Activated CD4-positive, alpha-beta T cell treated with anti-CD3 and anti-CD28 coated beads, Interleukin-2, amount 10 ng/mL, durations not matched to agents 24 days and 14 days (primary cell): Measurements from ENCODE around the gene DEFB119. TPM values are rescaled to one million over a fixed set of nuclear protein-coding genes. Genes with fewer than 3 reads are reported as not detected.
"Not testable (repeated sequence)": the region's sequence is repeated elsewhere in the genome, so short reads cannot be mapped to it uniquely, and the experiment has no call there.

Experiments used
- DNase-seq: peaks from one replicate; pipeline ENCODE4 v3.0.0; 2022
- H3K27ac Mint-ChIP-seq: one replicate; pipeline ENCODE4 v1.8.0; 2022; ENCODE audit warnings: mild to moderate bottlenecking, mixed read lengths
- H3K27me3 Mint-ChIP-seq: one replicate; pipeline ENCODE4 v1.8.0; 2022; ENCODE audit warnings: mixed read lengths
- H3K36me3 Mint-ChIP-seq: one replicate; pipeline ENCODE4 v1.8.0; 2022; ENCODE audit warnings: low read depth, mild to moderate bottlenecking, mixed read lengths
- H3K4me1 Mint-ChIP-seq: one replicate; pipeline ENCODE4 v1.8.0; 2021; ENCODE audit warnings: mixed read lengths
- H3K4me3 Mint-ChIP-seq: one replicate; pipeline ENCODE4 v1.8.0; 2022; ENCODE audit warnings: mild to moderate bottlenecking, moderate library complexity, mixed read lengths
- H3K9me3 Mint-ChIP-seq: one replicate; pipeline ENCODE4 v1.8.0; 2021; ENCODE audit warnings: mixed read lengths
- intact Hi-C: fragments of 100-400 bp; cut with micrococcal nuclease; formaldehyde crosslinking; loops from one replicate; pipeline ENCODE4 v1.15.1; 2023
- total RNA-seq: library from RNA; stranded (reverse); gene quantifications from 2 replicates; pipeline ENCODE4 v1.2.3, GENCODE V29; 2022

DEFB119 gene
- total RNA-seq, 1 donor from 2014 or later = not detected

DNA sequence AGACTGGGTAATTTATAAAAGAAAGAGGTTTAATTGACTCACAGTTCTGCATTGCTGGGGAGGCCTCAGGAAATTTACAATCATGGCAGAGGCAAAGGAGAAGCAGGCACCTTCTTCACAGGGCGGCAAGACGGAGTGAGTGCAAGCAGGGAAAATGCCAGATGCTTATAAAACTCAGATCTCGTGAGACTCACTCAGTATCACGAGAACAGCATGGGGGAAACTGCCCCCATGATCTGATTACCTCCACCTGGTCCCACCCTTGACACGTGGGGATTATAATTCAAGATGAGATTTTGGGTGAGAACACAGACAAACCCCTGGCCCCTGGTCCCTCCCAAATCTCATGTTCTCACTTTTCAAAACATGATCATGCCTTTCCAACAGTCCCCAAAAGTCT, 26.1 kb downstream of the DEFB119 start:
- H3K4me1 Mint-ChIP-seq, H3K27me3 Mint-ChIP-seq, H3K27ac Mint-ChIP-seq, intact Hi-C loops, H3K36me3 Mint-ChIP-seq, H3K4me3 Mint-ChIP-seq, H3K9me3 Mint-ChIP-seq, DNase-seq: not testable (repeated sequence)

DNA sequence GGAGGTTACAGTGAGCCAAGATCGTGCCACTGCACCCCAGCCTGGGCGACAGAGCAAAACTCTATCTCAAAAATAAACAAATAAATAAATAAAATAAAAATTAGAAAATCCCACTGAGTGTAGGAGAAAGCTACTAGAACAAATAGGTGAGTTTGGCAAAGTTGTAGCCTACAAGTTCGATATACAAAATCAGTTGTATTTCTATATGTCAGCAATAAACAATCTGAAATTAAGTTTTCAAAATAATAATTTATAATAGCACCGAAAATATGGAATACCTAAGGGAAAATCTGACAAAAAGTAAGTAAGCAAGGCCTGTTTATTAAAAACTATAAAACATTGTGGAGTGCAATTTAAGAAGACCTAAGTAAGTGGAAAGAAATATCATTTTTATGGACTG, 27.1 kb downstream of the DEFB119 start:
- Mint-ChIP-seq H3K4me1 (no peaks in the 10 kb centered on the region), H3K36me3 (no peaks in the 10 kb centered on the region), H3K9me3 (no peaks in the 10 kb centered on the region), H3K27ac (no peak overlapping the region), H3K27me3 (no peaks in the 10 kb centered on the region), H3K4me3 (no peak overlapping the region)
- intact Hi-C loops = no loop called here
- no peak for DNase-seq

- no peaks in the 10 kb centered on the region for H3K27me3 Mint-ChIP-seq
- intact Hi-C loops = no loop called here
- DNase-seq = no peak
- no peaks in the 10 kb centered on the region for H3K4me1 Mint-ChIP-seq
- H3K36me3 Mint-ChIP-seq = no peaks in the 10 kb centered on the region
- no peak overlapping the region for H3K4me3 Mint-ChIP-seq
- no peak overlapping the region for H3K27ac Mint-ChIP-seq
- no peaks in the 10 kb centered on the region for H3K9me3 Mint-ChIP-seq
Observed at GRCh38 chr20:31355981-31356380, 34.4 kb downstream of the DEFB119 start.

DNA sequence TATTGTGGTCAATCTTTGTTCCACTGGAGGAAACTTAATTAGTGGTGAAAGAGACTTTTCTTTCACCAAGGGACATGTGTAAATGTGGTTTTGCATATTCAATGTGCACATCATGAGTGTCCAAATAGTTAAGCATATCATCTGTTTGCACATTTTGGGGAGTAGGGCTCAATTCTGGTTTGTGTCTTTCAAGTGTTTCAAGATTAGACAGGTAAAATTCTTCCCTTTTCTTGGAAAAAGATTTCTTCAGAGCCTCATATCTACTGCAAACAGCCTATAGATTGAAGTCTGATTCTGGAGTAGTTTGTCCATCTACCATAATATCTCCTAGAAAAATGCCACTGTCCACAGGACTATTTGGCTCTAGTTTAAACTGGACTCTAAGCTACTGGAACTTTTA, 48.9 kb downstream of the DEFB119 start:
- H3K36me3 Mint-ChIP-seq = no peaks in the 10 kb centered on the region
- no peak overlapping the region for H3K27ac Mint-ChIP-seq
- H3K9me3 Mint-ChIP-seq = no peaks in the 10 kb centered on the region
- no peaks in the 10 kb centered on the region for H3K27me3 Mint-ChIP-seq
- DNase-seq = no peak
- H3K4me1 Mint-ChIP-seq = no peaks in the 10 kb centered on the region
- intact Hi-C loops = no loop called here
- no peak overlapping the region for H3K4me3 Mint-ChIP-seq

GRCh38 chr20:31330893-31331292, 59.5 kb downstream of the DEFB119 start:
- H3K27me3 Mint-ChIP-seq = no peaks in the 10 kb centered on the region
- no peak for DNase-seq
- H3K4me3 Mint-ChIP-seq = no peak overlapping the region
- no peaks in the 10 kb centered on the region for H3K4me1 Mint-ChIP-seq
- peaks cover 5% of the 10 kb centered on the region for H3K9me3 Mint-ChIP-seq
- H3K27ac Mint-ChIP-seq = no peak overlapping the region
- H3K36me3 Mint-ChIP-seq = no peaks in the 10 kb centered on the region
- intact Hi-C loops = no loop called here

Other genes starting within 250 kb of the DEFB119 start
- not detected in 2 replicates for gene DEFB115, start 132.9 kb downstream of the DEFB119 start, total RNA-seq
- not detected in 2 replicates for gene DEFB116, start 82.0 kb downstream of the DEFB119 start, total RNA-seq
- not detected in 2 replicates for gene DEFB118, start 22.0 kb downstream of the DEFB119 start, total RNA-seq
- gene DEFB121, start 15.6 kb upstream of the DEFB119 start, total RNA-seq = not detected in 2 replicates
- gene DEFB123, start 50.0 kb upstream of the DEFB119 start, total RNA-seq = not detected in 2 replicates
- not detected in 2 replicates for gene DEFB124, start 84.5 kb upstream of the DEFB119 start, total RNA-seq
- not detected in 2 replicates for gene REM1, start 84.7 kb upstream of the DEFB119 start, total RNA-seq
- 181 and 193 TPM in 2 replicates for gene HM13, start 123.9 kb upstream of the DEFB119 start, total RNA-seq
- gene ID1, start 214.7 kb upstream of the DEFB119 start, total RNA-seq = 2.7 and 2.9 TPM in 2 replicates
- gene COX4I2, start 247.3 kb upstream of the DEFB119 start, total RNA-seq = not detected in 2 replicates